Measurements from ENCODE around the gene GMCL1.
"Not testable (repeated sequence)": the region's sequence is repeated elsewhere in the genome, so short reads cannot be mapped to it uniquely, and the experiment has no call there.

GMCL1 gene

DNA sequence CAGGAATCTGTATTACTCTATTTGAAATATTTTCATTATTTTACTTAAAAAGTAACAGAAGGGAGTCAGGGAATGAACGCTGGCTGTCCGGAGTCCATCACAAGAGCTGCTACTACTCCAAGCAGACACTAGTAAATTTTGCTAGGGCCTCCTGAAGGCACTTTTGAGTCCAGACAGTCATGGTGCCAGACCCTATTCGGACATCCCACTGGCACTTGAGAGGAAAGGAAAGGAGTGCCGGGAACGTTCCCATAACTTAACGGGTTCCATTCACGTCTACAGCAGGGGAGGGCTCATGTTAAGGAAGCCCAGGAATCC, 563 bp upstream of the GMCL1 start:
- no peak for TF ChIP-seq EZH2phosphoT487 (IDR thresholded peaks at IDR 0.05; ENCODE audit: borderline replicate concordance)
- TF ChIP-seq, protein P1, sequence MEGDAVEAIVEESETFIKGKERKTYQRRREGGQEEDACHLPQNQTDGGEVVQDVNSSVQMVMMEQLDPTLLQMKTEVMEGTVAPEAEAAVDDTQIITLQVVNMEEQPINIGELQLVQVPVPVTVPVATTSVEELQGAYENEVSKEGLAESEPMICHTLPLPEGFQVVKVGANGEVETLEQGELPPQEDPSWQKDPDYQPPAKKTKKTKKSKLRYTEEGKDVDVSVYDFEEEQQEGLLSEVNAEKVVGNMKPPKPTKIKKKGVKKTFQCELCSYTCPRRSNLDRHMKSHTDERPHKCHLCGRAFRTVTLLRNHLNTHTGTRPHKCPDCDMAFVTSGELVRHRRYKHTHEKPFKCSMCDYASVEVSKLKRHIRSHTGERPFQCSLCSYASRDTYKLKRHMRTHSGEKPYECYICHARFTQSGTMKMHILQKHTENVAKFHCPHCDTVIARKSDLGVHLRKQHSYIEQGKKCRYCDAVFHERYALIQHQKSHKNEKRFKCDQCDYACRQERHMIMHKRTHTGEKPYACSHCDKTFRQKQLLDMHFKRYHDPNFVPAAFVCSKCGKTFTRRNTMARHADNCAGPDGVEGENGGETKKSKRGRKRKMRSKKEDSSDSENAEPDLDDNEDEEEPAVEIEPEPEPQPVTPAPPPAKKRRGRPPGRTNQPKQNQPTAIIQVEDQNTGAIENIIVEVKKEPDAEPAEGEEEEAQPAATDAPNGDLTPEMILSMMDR (conservative IDR thresholded peaks at IDR 0.05; ENCODE audit: low read length), result no peak
- Histone ChIP-seq H3F3A (ENCODE audit: low read depth) (no peaks in the 10 kb centered on the region; the same call in 1 of the 2 replicates), H3K9me2 (replicated peaks; ENCODE audit: low read depth, low read length) (no peaks in the 10 kb centered on the region), H4K20me1 (ENCODE audit: insufficient read depth, low read length, poor library complexity, severe bottlenecking) (peaks cover 35% of the 10 kb centered on the region), H3K9me3 (ENCODE audit: insufficient read depth, low read depth, low read length) (no peaks in the 10 kb centered on the region), H3K79me2 (ENCODE audit: insufficient read depth, low read length) (peaks cover 44% of the 10 kb centered on the region), H3K4me3 (ENCODE audit: low read length, poor library complexity, severe bottlenecking) (peak overlapping the region; percentile 76), H3K36me3 (ENCODE audit: insufficient read depth, low read length) (no peaks in the 10 kb centered on the region), H3K4me1 (ENCODE audit: insufficient read depth, low read length, poor library complexity, severe bottlenecking) (peaks cover 55% of the 10 kb centered on the region), H3K4me2 (ENCODE audit: low read depth, low read length, poor library complexity, severe bottlenecking) (peak overlapping the region; percentile 74), H3K9ac (ENCODE audit: low read depth, low read length, poor library complexity, severe bottlenecking) (peak overlapping the region; percentile 79), H3K27me3 (ENCODE audit: insufficient read depth, low read length, poor library complexity, severe bottlenecking) (no peaks in the 10 kb centered on the region), H2AFZ (ENCODE audit: low read length) (peak overlapping the region; percentile 91)

DNA sequence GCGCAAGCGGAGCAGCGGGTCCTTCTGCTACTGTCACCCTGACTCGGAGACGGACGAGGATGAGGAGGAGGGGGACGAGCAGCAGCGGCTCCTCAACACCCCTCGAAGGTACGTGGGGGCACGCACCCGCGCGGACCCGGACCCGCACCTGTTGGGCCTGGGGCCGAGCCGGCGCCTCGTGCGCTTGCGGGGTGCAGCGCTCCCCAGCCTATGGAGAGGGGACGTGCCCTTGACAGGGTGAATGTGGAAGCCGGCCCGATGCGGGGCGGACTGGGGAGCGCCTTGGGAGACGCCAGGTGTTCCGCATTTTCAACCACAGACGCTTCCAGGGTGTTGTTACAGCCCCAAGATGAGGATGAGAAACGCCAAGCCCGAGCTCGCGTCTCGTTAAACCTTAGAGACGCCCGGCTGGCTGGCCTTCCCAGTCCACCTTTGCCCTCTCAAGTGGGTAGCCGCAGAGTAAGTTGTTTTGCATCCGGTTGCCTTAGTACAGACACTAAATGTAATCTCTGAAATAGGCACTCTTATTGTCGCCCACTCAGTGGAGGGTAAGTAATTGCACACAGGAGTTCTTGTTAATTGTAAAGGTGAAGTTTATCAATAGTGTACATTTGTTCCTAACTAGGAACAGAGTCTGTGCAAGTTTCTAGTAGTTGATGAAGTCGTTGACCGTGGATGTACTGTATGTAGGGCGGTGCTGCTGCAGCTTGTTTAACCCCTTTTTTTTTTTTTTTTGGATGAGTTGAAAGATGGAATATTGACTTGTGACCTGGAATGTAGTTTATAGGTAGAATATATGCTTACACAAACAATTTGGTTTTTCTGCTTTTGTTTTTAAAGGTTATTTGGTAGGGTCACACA, 815 bp downstream of the GMCL1 start:
- Histone ChIP-seq H4K20me1 (ENCODE audit: insufficient read depth, low read length, poor library complexity, severe bottlenecking) (peaks cover 48% of the 10 kb centered on the region), H3K9me2 (replicated peaks; ENCODE audit: low read depth, low read length) (no peaks in the 10 kb centered on the region), H3K4me1 (ENCODE audit: insufficient read depth, low read length, poor library complexity, severe bottlenecking) (peaks cover 68% of the 10 kb centered on the region), H3K4me3 (ENCODE audit: low read length, poor library complexity, severe bottlenecking) (peak overlapping the region; percentile 76), H3K36me3 (ENCODE audit: insufficient read depth, low read length) (no peaks in the 10 kb centered on the region), H3F3A (ENCODE audit: low read depth) (no peaks in the 10 kb centered on the region; the same call in 1 of the 2 replicates), H3K9ac (ENCODE audit: low read depth, low read length, poor library complexity, severe bottlenecking) (peak overlapping the region; percentile 79), H3K27me3 (ENCODE audit: insufficient read depth, low read length, poor library complexity, severe bottlenecking) (no peaks in the 10 kb centered on the region), H2AFZ (ENCODE audit: low read length) (peak overlapping the region; percentile 68), H3K9me3 (ENCODE audit: insufficient read depth, low read depth, low read length) (no peaks in the 10 kb centered on the region), H3K4me2 (ENCODE audit: low read depth, low read length, poor library complexity, severe bottlenecking) (peak overlapping the region; percentile 81), H3K79me2 (ENCODE audit: insufficient read depth, low read length) (peaks cover 58% of the 10 kb centered on the region)
- TF ChIP-seq EZH2phosphoT487 (IDR thresholded peaks at IDR 0.05; ENCODE audit: borderline replicate concordance), result no peak
- TF ChIP-seq, protein P1 (conservative IDR thresholded peaks at IDR 0.05; ENCODE audit: low read length), result no peak

DNA sequence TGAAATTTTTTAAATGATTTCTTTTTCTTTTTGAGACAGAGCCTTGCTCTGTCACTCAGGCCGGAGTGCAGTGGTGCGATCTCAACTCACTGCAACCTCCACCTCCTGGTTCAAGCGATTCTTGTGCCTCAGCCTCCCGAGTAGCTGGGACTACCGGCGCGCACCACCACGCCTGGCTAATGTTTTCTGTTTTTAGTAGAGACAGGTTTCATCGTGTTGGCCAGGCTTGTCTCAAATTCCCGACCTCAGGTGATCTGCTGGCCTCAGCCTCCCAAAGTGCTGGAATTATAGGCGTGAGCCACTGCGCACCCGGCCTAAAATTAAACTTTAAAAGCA, 1.4 kb downstream of the GMCL1 start:
- not testable (repeated sequence) for H2AFZ ChIP-seq (ENCODE audit: low read length); H3K9me3 ChIP-seq (ENCODE audit: insufficient read depth, low read depth, low read length); H3K9me2 ChIP-seq (replicated peaks; ENCODE audit: low read depth, low read length); H3F3A ChIP-seq (ENCODE audit: low read depth); H3K36me3 ChIP-seq (ENCODE audit: insufficient read depth, low read length); H3K27me3 ChIP-seq (ENCODE audit: insufficient read depth, low read length, poor library complexity, severe bottlenecking)
- Histone ChIP-seq H3K9ac (ENCODE audit: low read depth, low read length, poor library complexity, severe bottlenecking) (peak overlapping the region; percentile 79), H3K79me2 (ENCODE audit: insufficient read depth, low read length) (peaks cover 64% of the 10 kb centered on the region), H3K4me1 (ENCODE audit: insufficient read depth, low read length, poor library complexity, severe bottlenecking) (peaks cover 74% of the 10 kb centered on the region), H3K4me3 (ENCODE audit: low read length, poor library complexity, severe bottlenecking) (peak overlapping the region; percentile 76), H4K20me1 (ENCODE audit: insufficient read depth, low read length, poor library complexity, severe bottlenecking) (peaks cover 54% of the 10 kb centered on the region), H3K4me2 (ENCODE audit: low read depth, low read length, poor library complexity, severe bottlenecking) (peak overlapping the region; percentile 81)
